Retina (tissue), 1 donor: ENCODE data around the gene LGALS7B.
"Not testable (repeated sequence)": the region's sequence is repeated elsewhere in the genome, so short reads cannot be mapped to it uniquely, and the experiment has no call there.

ENCODE experiments used
- DNase-seq: peaks from one replicate; pipeline ENCODE4 v3.0.0-alpha.2; 2016

LGALS7B gene

DNA sequence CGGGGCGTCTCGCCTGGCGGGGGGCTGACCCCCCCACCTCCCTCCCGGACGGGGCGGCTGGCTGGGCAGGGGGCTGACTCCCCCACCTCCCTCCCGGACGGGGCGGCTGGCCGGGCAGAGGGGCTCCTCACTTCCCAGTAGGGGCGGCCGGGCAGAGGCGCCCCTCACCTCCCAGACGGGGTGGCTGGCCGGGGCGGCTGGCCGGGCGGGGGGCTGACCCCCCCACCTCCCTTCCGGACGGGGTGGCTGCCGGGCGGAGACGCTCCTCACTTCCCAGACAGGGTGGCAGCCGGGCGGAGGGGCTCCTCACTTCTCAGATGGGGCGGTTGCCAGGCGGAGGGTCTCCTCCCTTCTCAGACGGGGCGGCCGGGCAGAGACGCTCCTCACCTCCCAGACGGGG is 8.8 kb downstream of the LGALS7B start:
- DNase-seq: not testable (repeated sequence)

DNA sequence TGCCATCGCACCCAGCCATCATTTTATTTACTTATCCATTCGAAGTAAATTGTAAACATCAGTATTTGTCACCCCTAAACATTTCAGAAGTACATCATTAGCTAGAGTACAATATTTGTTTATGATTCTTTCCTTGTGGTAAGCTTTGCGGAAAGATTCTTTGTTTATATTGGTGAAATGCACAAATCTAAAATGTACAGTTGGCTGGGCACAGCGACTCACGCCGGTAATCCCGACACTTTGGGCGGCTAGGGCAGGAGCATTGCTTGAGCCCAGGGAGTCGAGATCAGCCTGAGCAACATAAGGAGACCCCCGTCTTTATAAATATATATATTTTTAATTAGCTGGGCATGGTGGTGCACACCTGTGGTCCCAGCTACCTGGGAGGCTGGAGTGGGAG is 10.1 kb downstream of the LGALS7B start:
- no peak for DNase-seq

DNA sequence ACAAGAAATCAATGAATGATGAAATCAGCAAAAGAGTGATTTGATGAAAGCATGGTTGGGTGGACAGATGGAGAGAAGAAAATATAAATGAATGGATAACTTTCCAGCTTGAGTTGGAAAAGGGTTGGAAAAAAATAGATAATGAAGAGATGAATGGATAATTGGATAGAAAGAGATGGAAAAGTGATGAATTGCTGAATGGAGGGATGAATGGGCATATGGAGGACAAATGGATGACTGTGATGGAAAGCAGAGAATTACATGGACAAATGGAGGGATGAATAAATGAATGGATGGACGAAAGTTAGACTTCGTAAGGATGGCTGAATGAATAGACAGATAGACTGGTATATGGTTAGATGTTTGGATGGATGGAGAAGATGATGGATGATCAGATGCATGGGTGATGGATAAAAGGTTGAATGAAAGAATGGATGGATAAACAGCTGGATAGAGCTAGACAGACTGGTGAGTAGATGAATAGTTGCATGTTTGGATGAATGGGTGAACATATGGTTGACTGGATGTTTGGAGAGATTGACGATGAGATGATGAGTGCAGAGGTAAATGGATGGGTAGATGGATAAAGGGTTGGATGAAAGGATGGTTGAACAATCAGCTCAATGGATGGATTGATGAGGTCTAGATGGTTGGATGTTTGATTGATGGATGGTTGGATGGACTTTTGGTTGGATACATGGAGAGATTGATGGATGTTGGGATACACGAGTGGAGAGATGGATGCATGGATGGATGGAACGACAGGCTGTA is 11.8 kb downstream of the LGALS7B start:
- DNase-seq: no peak

- no peak for DNase-seq
Observed at GRCh38 chr19:38801359-38802095, 12.5 kb downstream of the LGALS7B start.

- DNase-seq: no peak
Observed at GRCh38 chr19:38803543-38803942, 14.5 kb downstream of the LGALS7B start.

DNA sequence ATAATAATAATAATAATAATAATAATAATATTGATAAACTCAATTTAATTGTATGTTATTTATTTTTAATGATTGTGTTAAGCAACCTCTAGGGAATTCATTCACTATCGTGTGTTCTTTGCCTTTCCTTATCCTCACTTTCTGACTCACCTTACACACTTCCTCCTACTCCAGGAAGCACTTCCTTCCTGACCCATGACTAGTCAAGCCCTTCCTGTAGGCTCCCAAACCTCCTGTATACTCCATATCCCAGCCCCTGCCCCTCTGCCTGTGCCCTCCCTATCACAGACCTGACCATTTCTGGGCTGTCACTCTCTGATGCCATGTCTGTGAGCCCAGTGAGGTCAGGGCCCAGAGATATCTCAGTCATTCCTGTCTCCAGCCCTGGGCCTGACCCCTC is 16.2 kb downstream of the LGALS7B start:
- DNase-seq: no peak

GRCh38 chr19:38806371-38806770 is 17.4 kb downstream of the LGALS7B start:
- no peak for DNase-seq

- not testable (repeated sequence) for DNase-seq
Observed at GRCh38 chr19:38807374-38808098, 18.5 kb downstream of the LGALS7B start.

DNA sequence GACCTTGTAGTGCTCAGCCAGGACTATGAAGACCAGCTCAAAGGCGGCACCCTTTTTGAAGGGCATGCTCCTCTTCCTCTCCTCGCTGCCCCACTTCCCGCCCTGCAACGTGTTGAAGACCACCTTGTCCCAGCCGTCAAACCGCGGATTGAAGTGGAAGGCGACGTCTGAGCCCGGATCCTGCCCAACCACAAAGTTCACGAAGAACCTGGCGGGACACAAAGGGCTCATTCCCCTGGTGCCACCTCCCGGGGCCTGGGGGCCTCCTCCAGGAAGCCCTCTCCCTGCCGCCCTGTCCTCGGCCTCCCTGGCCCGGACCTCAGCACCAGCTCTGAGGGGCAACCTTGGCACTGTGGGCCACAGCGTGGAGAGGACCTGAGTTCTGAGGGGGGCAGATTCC is 19.7 kb downstream of the LGALS7B start:
- DNase-seq: no peak

GRCh38 chr19:38809592-38810252 is 20.7 kb downstream of the LGALS7B start:
- DNase-seq: no peak

DNA sequence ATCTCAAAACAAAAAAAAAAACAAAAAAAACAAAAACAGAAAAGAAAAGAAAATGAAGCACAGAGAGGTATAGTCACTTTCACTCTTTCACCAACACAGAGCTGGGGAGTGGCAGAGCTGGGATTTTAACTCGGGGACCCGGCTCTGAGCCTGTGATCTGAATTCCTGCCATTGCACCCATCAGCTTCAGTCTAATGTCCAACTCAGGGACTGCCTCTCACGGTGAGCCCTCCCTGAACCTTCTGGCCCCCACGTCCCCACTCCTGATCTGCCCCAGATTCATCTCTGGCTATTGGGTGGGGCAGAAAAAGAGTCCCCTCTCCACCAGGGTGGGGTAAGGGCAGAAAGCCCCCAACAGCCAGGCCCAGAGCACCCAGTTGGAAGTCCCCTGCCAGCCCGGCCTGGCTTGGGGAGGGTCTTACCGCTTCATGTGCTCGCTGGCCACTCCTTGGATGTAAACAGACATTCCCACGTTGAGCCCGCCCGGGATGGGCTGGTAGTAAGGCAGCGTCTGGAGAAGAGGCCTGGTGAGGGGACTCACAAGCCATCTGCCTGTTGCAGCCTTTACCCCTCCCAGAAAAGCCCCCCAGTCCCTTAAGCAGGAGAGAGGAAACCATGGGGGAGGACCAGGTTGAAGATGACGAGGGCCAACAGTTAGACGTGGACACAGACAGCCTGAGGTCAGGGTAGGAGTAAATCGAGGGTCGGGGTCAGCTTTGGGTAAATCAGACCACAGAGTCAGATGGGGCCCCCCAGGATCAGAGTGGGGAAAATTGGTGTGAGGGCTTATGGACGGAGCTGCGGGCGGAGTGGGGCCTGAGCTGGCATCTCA is 23.2 kb downstream of the LGALS7B start:
- DNase-seq: no peak

DNA sequence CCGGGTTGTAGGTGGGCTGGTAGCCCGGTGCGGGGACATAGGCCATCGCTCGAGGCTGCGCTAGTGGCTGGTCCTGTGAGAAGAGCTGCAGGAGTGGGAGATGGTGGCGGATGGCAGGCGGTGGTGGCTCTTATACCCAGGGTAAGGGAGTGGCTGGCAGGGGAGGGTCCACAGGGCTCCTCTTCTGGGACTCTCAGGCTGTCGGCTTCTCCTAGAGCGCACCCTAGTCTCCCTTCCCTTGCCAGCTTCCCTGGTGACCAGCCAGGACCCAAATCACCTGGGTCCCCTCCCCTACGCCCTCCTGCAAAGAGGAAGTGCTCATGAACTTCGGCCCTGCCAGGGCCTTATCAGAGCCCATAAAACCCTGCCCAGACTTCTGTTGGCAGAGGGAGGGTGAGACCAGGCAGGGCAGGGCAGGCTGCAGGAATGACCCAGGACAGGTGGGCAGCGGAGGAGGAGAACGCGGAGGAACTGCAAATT is 23.9 kb downstream of the LGALS7B start, which contains the start of gene LGALS4:
Gene LGALS4 (minus strand): TSS at position 105 of the 480 bp plus-strand sequence. CDS start 59 bp downstream, at position 46.
- DNase-seq: no peak

DNA sequence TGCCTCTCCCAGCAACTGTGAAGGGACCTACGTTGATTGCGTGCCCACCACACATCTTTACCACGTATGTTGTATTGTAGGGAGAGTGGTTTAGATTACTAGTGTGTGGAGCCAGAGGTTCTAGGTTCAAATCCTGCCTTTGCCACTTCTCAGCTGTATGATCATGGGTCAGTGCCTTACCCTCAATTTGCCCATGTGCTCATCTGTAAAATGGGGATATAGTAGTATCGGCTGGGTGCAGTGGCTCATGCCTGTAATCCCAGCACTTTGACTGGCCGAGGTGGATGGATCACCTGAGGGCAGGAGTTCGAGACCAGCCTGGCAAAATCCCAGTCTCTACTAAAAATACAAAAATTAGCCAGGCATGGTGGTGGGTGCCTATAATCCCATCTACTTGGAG is 24.3 kb downstream of the LGALS7B start:
- DNase-seq: no peak

DNA sequence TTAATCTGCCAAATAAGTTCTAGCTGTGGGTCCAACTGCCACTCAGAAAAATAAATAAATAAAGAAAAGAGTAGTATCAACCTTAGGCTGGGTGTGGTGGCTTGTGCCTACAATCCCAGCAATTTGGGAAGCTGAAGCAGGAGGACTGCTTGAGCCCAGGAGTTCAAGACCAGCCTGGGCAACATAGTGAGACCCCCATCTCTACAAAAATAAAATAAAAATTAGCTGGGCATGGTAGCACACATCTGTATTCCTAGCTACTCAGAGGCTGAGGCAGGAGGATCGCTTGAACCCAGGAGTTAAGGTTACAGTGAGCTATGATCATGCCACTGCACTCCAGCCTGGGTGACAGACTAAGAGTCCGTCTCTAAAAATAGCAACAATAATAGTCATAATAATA is 24.9 kb downstream of the LGALS7B start:
- DNase-seq: not testable (repeated sequence)

DNA sequence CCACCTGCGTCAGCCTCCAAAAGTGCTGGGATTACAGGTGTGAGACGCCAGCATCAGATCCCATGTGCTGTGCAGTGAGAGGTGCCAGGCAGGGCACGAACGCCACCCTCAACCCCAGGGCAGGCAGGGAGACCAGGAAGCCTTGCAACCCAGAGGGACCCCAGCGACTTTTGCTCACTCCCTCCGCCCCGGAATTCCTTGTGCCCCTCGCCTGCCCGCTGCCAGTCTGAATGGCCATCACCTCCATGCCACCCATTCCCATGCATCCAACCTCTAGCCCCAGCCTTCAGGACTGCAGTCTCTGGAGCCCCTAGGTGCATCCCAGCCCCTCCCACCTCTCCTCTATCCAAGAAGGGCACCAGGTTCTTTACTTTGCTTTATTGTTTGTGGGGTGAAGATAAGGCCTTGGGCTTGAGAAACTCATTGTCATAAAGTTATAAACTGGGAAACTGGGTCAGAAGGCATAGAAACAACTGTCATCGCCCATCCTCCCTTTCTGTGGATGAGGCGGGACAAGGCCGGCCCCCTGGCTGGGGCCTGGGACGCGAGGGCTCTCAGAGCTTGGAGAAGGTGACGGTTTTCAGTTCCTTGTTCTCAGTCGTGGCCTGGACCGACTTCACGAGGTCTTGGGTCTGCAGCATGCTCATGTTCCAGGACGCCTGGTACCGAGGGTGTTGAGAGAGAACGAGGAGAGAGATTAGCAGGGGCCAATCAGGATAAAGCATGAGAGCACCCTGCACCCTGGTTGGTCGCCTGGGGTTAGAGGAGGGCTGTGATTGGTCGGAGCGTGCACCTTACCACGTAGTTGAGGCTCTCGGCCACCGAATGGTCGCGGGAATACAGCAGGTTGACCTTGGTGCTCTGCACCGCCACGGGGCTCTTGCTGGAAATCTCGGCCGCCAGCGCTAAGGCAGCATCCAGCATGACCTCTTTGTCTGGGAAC is 26.3 kb downstream of the LGALS7B start:
- DNase-seq: no peak

GRCh38 chr19:38816131-38816750 is 27.2 kb downstream of the LGALS7B start:
- DNase-seq: no peak

DNA sequence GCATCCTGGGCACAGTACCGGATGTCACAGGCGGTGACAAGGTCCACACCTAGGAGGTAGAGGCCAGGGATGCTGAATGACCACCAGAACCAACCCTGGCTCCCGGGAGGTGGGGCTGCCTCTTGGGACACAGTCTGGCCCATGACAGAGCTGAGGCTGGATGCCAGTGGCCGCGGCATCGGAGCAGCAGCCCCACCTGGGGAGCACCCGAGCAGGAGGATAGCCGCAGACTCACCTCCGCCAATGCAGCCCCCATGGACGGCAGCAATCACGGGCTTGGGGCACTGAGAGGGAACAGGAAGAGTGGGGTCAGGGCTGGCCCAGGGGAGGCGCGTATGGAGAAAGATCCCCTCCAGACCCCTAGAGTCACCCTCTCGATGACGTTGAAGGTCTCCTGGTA is 28.1 kb downstream of the LGALS7B start:
- no peak for DNase-seq

DNA sequence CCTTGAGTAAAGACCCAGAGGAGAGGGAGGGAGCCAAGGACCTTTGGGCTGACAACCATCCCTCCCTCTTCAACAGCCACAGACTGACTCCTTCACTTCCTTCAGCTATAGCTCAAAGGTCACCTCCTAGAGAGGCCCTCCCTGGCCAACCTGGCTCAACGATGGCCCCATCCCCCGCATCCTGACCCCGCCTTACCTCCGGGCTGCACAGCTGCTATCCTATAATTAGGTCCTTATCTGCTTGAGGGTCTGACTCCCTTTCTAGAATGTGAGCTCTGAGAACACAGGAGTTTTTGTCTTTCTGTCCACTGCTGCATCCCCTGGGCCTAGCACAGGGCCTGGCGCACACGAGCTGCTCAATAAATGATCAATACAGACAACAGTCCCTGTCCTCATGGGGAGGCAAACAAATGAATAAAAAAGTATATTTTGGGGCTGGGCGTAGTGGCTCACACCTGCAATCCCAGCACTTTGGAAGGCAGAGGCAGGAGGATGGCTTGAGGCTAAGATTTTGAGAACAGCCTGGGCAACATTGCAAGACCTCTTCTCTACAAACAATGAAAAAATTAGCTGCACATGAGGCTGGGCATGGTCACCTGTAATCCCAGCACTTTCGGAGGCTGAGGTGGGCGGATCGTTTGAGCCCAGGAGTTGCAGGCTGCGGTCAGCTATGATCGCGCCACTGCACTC is 30.4 kb downstream of the LGALS7B start:
- DNase-seq: no peak

DNA sequence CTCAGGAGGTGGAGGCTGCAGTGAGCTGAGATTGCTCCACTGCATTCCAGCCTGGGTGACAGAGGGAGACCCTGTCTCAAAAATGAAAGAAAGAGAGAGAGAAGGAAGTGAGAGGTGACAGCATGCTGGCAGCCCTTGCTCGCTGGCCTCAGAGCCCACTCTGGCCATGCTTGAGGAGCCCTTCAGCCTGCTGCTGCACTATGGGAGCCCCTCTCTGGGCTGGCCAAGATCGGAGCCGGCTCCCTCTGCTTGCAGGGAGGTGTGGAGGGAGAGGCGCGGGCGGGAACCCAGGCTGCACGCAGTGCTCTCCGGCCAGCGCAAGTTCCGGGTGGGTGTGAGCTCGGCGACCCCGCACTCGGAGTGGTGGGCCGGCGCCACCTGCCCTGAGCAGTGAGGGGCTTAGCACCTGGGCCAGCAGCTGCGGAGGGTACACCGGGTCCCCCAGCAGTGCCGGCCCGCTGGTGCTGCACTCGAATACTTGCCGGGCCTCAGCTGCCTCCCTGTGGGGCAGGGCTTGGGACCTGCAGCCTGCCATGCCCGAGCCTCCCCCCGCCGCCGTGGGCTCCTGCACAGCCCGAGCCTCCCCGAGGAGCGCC is 32.3 kb downstream of the LGALS7B start:
- not testable (repeated sequence) for DNase-seq
